ENCODE results near the gene GNRH2. TPM values are rescaled to one million over a fixed set of nuclear protein-coding genes. Genes with fewer than 3 reads are reported as not detected.
"Not testable (repeated sequence)": the region's sequence is repeated elsewhere in the genome, so short reads cannot be mapped to it uniquely, and the experiment has no call there.

GNRH2 gene
- total RNA-seq, 1 donor from 2014 or later = 1.4 TPM

GRCh38 chr20:3021327-3021726, 22.1 kb upstream of the GNRH2 start:
- peaks cover 14% of the 10 kb centered on the region for H3K36me3 ChIP-seq (ENCODE audit: insufficient read depth, low read length)
- H3K9me3 ChIP-seq (ENCODE audit: insufficient read depth, low read depth, low read length) = no peaks in the 10 kb centered on the region
- Mint-ChIP-seq H3K27me3 (ENCODE audit: low read depth, unreplicated experiment) (no peaks in the 10 kb centered on the region), H3K27ac (ENCODE audit: unreplicated experiment) (no peak overlapping the region), H3K4me3 (ENCODE audit: unreplicated experiment) (no peak overlapping the region), H3K4me1 (ENCODE audit: low read depth, unreplicated experiment) (peaks cover 2% of the 10 kb centered on the region), H3K9me3 (ENCODE audit: unreplicated experiment) (peaks cover 3% of the 10 kb centered on the region), H3K36me3 (ENCODE audit: low read depth, unreplicated experiment) (peaks cover 37% of the 10 kb centered on the region)
- no peak overlapping the region for H3K9ac ChIP-seq (ENCODE audit: low read length)
- FAIRE-seq = no peak
- no peak overlapping the region for H3K4me3 ChIP-seq (ENCODE audit: insufficient read depth, low read depth, low read length)
- no peak overlapping the region for H3K4me2 ChIP-seq (ENCODE audit: low read length)
- H3K4me1 ChIP-seq (ENCODE audit: insufficient read depth, low read length) = no peaks in the 10 kb centered on the region
- H4K20me1 ChIP-seq (ENCODE audit: insufficient read depth, low read length) = no peaks in the 10 kb centered on the region
- no peak overlapping the region for H3K27ac ChIP-seq (ENCODE audit: low read depth, low read length)
- H3K27me3 ChIP-seq (ENCODE audit: insufficient read depth, low read length) = no peaks in the 10 kb centered on the region
- TF ChIP-seq CTCF (IDR thresholded peaks at IDR 0.05; ENCODE audit: insufficient read depth, low read depth, low read length) = no peak
- no peak for TF ChIP-seq EZH2 (IDR thresholded peaks at IDR 0.05; ENCODE audit: insufficient read depth, low read length)
- H3K79me2 ChIP-seq (ENCODE audit: insufficient read depth, low read length) = no peaks in the 10 kb centered on the region
- no peak for DNase-seq (ENCODE audit: low read depth)
- no peak overlapping the region for H2AFZ ChIP-seq (ENCODE audit: low read depth, low read length)

- Mint-ChIP-seq H3K27me3 (ENCODE audit: low read depth, unreplicated experiment) (no peaks in the 10 kb centered on the region), H3K9me3 (ENCODE audit: unreplicated experiment) (peaks cover 3% of the 10 kb centered on the region), H3K27ac (ENCODE audit: unreplicated experiment) (no peak overlapping the region), H3K4me3 (ENCODE audit: unreplicated experiment) (no peak overlapping the region), H3K36me3 (ENCODE audit: low read depth, unreplicated experiment) (peaks cover 41% of the 10 kb centered on the region), H3K4me1 (ENCODE audit: low read depth, unreplicated experiment) (peaks cover 2% of the 10 kb centered on the region)
- no peaks in the 10 kb centered on the region for H3K27me3 ChIP-seq (ENCODE audit: insufficient read depth, low read length)
- no peak overlapping the region for H3K27ac ChIP-seq (ENCODE audit: low read depth, low read length)
- H3K4me2 ChIP-seq (ENCODE audit: low read length) = no peak overlapping the region
- TF ChIP-seq EZH2 (IDR thresholded peaks at IDR 0.05; ENCODE audit: insufficient read depth, low read length) (no peak), CTCF (IDR thresholded peaks at IDR 0.05; ENCODE audit: insufficient read depth, low read depth, low read length) (no peak)
- H2AFZ ChIP-seq (ENCODE audit: low read depth, low read length) = no peak overlapping the region
- no peaks in the 10 kb centered on the region for H3K79me2 ChIP-seq (ENCODE audit: insufficient read depth, low read length)
- no peak overlapping the region for H3K9ac ChIP-seq (ENCODE audit: low read length)
- peaks cover 18% of the 10 kb centered on the region for H3K36me3 ChIP-seq (ENCODE audit: insufficient read depth, low read length)
- no peak overlapping the region for H3K4me3 ChIP-seq (ENCODE audit: insufficient read depth, low read depth, low read length)
- no peaks in the 10 kb centered on the region for H4K20me1 ChIP-seq (ENCODE audit: insufficient read depth, low read length)
- H3K4me1 ChIP-seq (ENCODE audit: insufficient read depth, low read length) = no peaks in the 10 kb centered on the region
- DNase-seq (ENCODE audit: low read depth) (no peak), FAIRE-seq (no peak)
- no peaks in the 10 kb centered on the region for H3K9me3 ChIP-seq (ENCODE audit: insufficient read depth, low read depth, low read length)
Observed at GRCh38 chr20:3021777-3022176, 21.6 kb upstream of the GNRH2 start.

GRCh38 chr20:3022559-3023490, 20.6 kb upstream of the GNRH2 start:
- not testable (repeated sequence) for H3K9me3 ChIP-seq (ENCODE audit: insufficient read depth, low read depth, low read length); H3K9me3 Mint-ChIP-seq (ENCODE audit: unreplicated experiment); H3K4me2 ChIP-seq (ENCODE audit: low read length); H3K4me1 ChIP-seq (ENCODE audit: insufficient read depth, low read length); H3K4me3 Mint-ChIP-seq (ENCODE audit: unreplicated experiment); H3K4me1 Mint-ChIP-seq (ENCODE audit: low read depth, unreplicated experiment); H3K79me2 ChIP-seq (ENCODE audit: insufficient read depth, low read length); DNase-seq (ENCODE audit: low read depth); H3K9ac ChIP-seq (ENCODE audit: low read length); H2AFZ ChIP-seq (ENCODE audit: low read depth, low read length); H3K27me3 Mint-ChIP-seq (ENCODE audit: low read depth, unreplicated experiment); H3K27ac Mint-ChIP-seq (ENCODE audit: unreplicated experiment); FAIRE-seq; H3K4me3 ChIP-seq (ENCODE audit: insufficient read depth, low read depth, low read length); H3K27ac ChIP-seq (ENCODE audit: low read depth, low read length); H3K27me3 ChIP-seq (ENCODE audit: insufficient read depth, low read length); H4K20me1 ChIP-seq (ENCODE audit: insufficient read depth, low read length)
- peaks cover 42% of the 10 kb centered on the region for H3K36me3 Mint-ChIP-seq (ENCODE audit: low read depth, unreplicated experiment)
- H3K36me3 ChIP-seq (ENCODE audit: insufficient read depth, low read length) = peaks cover 26% of the 10 kb centered on the region
